Measurements from ENCODE around the gene SAP30L. TPM values are rescaled to one million over a fixed set of nuclear protein-coding genes. Genes with fewer than 3 reads are reported as not detected.

Gene SAP30L
- total and polyA plus RNA-seq, 2 of the 13 experiments (the other 11 are each of a cell fraction or from before 2014, with no cell fraction given): 27.9 to 37.2 TPM

GRCh38 chr5:154445422-154446194, at the start of gene SAP30L (continued):
- no peak for TF ChIP-seq BCLAF1 (IDR thresholded peaks at IDR 0.05)
- no peak for TF ChIP-seq NAIF1 (CRISPR knock-in tag; IDR thresholded peaks at IDR 0.05; ENCODE audit: borderline replicate concordance)
- no peak for TF ChIP-seq MXD3 (CRISPR knock-in tag; IDR thresholded peaks at IDR 0.05)
- no peak for TF ChIP-seq RORA (CRISPR knock-in tag; IDR thresholded peaks at IDR 0.05)
- no peak for TF ChIP-seq TCF7 (IDR thresholded peaks at IDR 0.05; ENCODE audit: low read depth)
- no peak for TF ChIP-seq TCF12 (IDR thresholded peaks at IDR 0.05)
- TF ChIP-seq TCF12 (CRISPR knock-in tag; IDR thresholded peaks at IDR 0.05): no peak
- TF ChIP-seq MATR3 (CRISPR knock-in tag; IDR thresholded peaks at IDR 0.05): no peak
- no peak for TF ChIP-seq LRRFIP1 (CRISPR knock-in tag; conservative IDR thresholded peaks at IDR 0.05)
- TF ChIP-seq ZBTB42 (CRISPR knock-in tag; IDR thresholded peaks at IDR 0.05): no peak
- TF ChIP-seq RNF2 (conservative IDR thresholded peaks at IDR 0.05; ENCODE audit: low read depth): no peak
- TF ChIP-seq HNF4A (CRISPR knock-in tag; IDR thresholded peaks at IDR 0.05): peak; percentile 66
- TF ChIP-seq ARNT (IDR thresholded peaks at IDR 0.05): no peak
- no peak for TF ChIP-seq KDM5B (CRISPR knock-in tag; IDR thresholded peaks at IDR 0.05; ENCODE audit: borderline replicate concordance)
- TF ChIP-seq ZNF160 (CRISPR knock-in tag; IDR thresholded peaks at IDR 0.05): no peak
- TF ChIP-seq ZBTB43 (CRISPR knock-in tag; conservative IDR thresholded peaks at IDR 0.05): peak; percentile 47; the same call in 1 of the 2 replicates
- TF ChIP-seq TCF7L2 (IDR thresholded peaks at IDR 0.05; ENCODE audit: low read depth, low read length): no peak
- TF ChIP-seq CBX5 (CRISPR knock-in tag; IDR thresholded peaks at IDR 0.05; ENCODE audit: borderline replicate concordance): no peak
- TF ChIP-seq ZFX (CRISPR knock-in tag; IDR thresholded peaks at IDR 0.05; ENCODE audit: low read depth): peak; percentile 60
